Breast epithelium (tissue), 3 donors: Measurements from ENCODE around the gene RNASET2.

Source experiments
- POLR2A ChIP-seq: fragments of 450-650 bp; IDR thresholded peaks from one replicate; pipeline ENCODE4 v1.6.1; 2016; ENCODE audit warnings: antibody characterized with exemption, mild to moderate bottlenecking, moderate library complexity
- TF ChIP-seq, protein P1 (sequence below), 3 donors: fragments of 450-650 bp; IDR thresholded peaks; one replicate each; pipeline ENCODE4 v1.5.1; 2016 to 2017; ENCODE audit warnings: antibody characterized with exemption in 3 of 3, mild to moderate bottlenecking in 3 of 3, moderate library complexity in 3 of 3

DNA sequence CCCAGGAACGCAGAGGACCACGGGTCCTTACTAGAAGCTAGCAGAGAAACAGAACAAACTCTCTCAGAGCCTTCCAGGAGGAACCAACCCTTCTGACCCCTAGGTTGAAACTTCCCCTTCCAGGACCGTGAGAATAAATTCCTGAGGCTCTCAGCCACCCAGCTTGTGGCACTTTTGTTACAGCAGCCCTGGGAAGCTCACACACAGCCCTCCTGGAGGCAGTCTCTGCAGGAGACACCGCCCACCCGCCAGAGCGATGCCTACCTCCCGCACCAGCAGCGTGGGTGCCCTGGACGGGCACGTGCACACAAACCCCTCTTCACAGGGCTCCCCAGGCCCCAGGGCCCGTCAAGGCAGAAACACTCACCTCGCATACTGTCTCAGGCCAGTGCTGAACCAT is 4.2 kb downstream of the RNASET2 start:
- no peak for TF ChIP-seq POLR2A
- TF ChIP-seq, protein P1, sequence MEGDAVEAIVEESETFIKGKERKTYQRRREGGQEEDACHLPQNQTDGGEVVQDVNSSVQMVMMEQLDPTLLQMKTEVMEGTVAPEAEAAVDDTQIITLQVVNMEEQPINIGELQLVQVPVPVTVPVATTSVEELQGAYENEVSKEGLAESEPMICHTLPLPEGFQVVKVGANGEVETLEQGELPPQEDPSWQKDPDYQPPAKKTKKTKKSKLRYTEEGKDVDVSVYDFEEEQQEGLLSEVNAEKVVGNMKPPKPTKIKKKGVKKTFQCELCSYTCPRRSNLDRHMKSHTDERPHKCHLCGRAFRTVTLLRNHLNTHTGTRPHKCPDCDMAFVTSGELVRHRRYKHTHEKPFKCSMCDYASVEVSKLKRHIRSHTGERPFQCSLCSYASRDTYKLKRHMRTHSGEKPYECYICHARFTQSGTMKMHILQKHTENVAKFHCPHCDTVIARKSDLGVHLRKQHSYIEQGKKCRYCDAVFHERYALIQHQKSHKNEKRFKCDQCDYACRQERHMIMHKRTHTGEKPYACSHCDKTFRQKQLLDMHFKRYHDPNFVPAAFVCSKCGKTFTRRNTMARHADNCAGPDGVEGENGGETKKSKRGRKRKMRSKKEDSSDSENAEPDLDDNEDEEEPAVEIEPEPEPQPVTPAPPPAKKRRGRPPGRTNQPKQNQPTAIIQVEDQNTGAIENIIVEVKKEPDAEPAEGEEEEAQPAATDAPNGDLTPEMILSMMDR (IDR thresholded peaks at IDR 0.05): no peak
